Right lobe of liver (tissue), 6 donors: ENCODE results near the gene HCN3. TPM values are rescaled to one million over a fixed set of nuclear protein-coding genes. Genes with fewer than 3 reads are reported as not detected.
A peak's percentile ranks its signal among the peaks of the same experiment; 100 is the strongest.

Source experiments
- ATAC-seq, 4 donors: fragments of 200-7000 bp; cut with Tn5 transposase; one replicate each; pipeline ENCODE4 v1.9.1; 2020; ENCODE audit warnings: mild to moderate bottlenecking in 4 of 4, moderate library complexity in 4 of 4
- DNase-seq, 3 donors: peaks; one replicate each; pipeline ENCODE4 v3.0.0-alpha.2; 2020
- H3K27ac ChIP-seq, 3 donors: fragments of 200-600 bp; one replicate each; pipeline ENCODE4 v1.8.0; 2022
- H3K27me3 ChIP-seq, 2 donors: fragments of 200-600 bp; one replicate each; pipeline ENCODE4 v1.8.0; 2022
- H3K36me3 ChIP-seq, 4 donors: fragments of 200-600 bp; sonication (generic) in 1 of 4; one replicate each; pipeline versions ENCODE4 v1.5.1 to v1.8.0; 2017 to 2022; ENCODE audit warnings: control low read depth in 1 of 4
- H3K4me1 ChIP-seq, 4 donors: fragments of 200-600 bp; sonication (generic) in 1 of 4; one replicate each; pipeline versions ENCODE4 v1.5.1 to v1.8.0; 2017 to 2022; ENCODE audit warnings: control low read depth in 1 of 4
- H3K4me3 ChIP-seq, 3 donors: fragments of 200-600 bp; one replicate each; pipeline ENCODE4 v1.8.0; 2022
- H3K9me3 ChIP-seq, 4 donors: fragments of 200-600 bp; sonication (generic) in 1 of 4; one replicate each; pipeline versions ENCODE4 v1.5.1 to v1.8.0; 2017 to 2022; ENCODE audit warnings: control low read depth in 1 of 4
- POLR2A ChIP-seq: fragments of 450-650 bp; IDR thresholded peaks from one replicate; pipeline ENCODE4 v1.6.1; 2017; ENCODE audit warnings: antibody characterized with exemption, mild to moderate bottlenecking
- WGBS: methylation state at CpG from one replicate; pipeline ENCODE4 v1.1.6; 2018; ENCODE audit warnings: low coverage, low lambda C conversion rate; ENCODE audit not compliant: insufficient coverage; ENCODE audit errors: missing lambda C conversion rate; 5-methylcytosine and 5-hydroxymethylcytosine counted together
- intact Hi-C, 2 donors: fragments of 100-400 bp; cut with DNase I; formaldehyde crosslinking; loops; one replicate each; pipeline versions ENCODE4 v1.11.2 to v1.14.1; 2022
- total RNA-seq, 6 experiments: library from RNA; depleted of rRNA in 2 of 6; stranded (reverse); fragments of >200 nt in 2 of 6; fragmentation: NEBNext Ultra II Directional in 3 of 6; extraction: Animal tissue kit (Norgen Biotek cat#: 25700) in 3 of 6; gene quantifications; one replicate each; pipeline versions ENCODE4 v1.1.0 to v1.2.4, GENCODE V29; 2016 to 2023
- TF ChIP-seq, protein P1 (sequence below), 4 donors: fragments of 200-600 bp in 3 of 4; fragments of 450-650 bp in 1 of 4; IDR thresholded peaks; one replicate each; pipeline versions ENCODE4 v1.5.1 to v1.8.0; 2016 to 2022; ENCODE audit warnings: antibody characterized with exemption in 4 of 4, mild to moderate bottlenecking in 2 of 4
- donor health status: DM: no; HTN: yes; CAD: no.
- donor health status: DM: no; HTN: no; CAD: no.
- donor health status: DM: no; HTN: no; CAD: no.
- donor health status: DM: no; HTN: yes; CAD: no.
- donor health status: DM: no; HTN: yes; CAD: no.

The HCN3 gene
- total RNA-seq, 6 experiments from 2014 or later: 0.56 to 1.6 (median 1.2) TPM

DNA sequence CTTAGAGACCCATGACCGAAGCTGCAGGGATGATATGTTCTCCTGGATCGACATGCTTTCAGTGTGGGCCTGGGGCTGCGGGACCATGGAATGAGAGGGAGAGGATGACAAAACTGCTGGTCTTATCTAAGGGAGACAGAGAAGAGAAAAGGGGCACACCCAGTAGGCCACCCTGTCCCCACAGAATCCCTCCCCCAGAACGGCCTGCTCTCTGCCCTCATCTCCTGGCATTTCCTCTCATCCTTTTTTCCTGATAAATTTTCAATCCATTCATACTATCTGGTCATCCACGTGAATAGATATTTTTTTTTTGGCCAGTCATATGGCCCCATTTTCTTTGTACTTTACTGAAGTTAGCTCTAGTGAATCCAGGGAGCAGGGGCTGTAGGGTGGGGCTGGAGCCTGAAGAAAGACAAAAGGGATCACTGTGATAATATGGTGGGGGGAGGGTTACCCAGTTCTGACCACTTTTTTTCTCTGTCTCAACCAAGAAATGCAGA lies 24.1 kb downstream of the HCN3 start, which contains the start of gene PKLR:
Gene PKLR (minus strand): TSS at position 97 of the 500 bp plus-strand sequence. CDS start 43 bp downstream, at position 54.
- H3K36me3 ChIP-seq: no peaks in the 10 kb centered on the region
- no peak for TF ChIP-seq POLR2A
- TF ChIP-seq, protein P1, sequence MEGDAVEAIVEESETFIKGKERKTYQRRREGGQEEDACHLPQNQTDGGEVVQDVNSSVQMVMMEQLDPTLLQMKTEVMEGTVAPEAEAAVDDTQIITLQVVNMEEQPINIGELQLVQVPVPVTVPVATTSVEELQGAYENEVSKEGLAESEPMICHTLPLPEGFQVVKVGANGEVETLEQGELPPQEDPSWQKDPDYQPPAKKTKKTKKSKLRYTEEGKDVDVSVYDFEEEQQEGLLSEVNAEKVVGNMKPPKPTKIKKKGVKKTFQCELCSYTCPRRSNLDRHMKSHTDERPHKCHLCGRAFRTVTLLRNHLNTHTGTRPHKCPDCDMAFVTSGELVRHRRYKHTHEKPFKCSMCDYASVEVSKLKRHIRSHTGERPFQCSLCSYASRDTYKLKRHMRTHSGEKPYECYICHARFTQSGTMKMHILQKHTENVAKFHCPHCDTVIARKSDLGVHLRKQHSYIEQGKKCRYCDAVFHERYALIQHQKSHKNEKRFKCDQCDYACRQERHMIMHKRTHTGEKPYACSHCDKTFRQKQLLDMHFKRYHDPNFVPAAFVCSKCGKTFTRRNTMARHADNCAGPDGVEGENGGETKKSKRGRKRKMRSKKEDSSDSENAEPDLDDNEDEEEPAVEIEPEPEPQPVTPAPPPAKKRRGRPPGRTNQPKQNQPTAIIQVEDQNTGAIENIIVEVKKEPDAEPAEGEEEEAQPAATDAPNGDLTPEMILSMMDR (IDR thresholded peaks at IDR 0.05): no peak
- H3K4me3 ChIP-seq: peak within 1 kb of the TSS in 2 of 3 donors; percentile 37 to 42
- DNase-seq (no peak), ATAC-seq (no peak)
- intact Hi-C loops: no loop called here
- 38% methylated on average over 4 of the region's 5 CpGs for WGBS
- peaks cover 0 to 21% (median 5%) of the 10 kb centered on the region in 4 donors for H3K4me1 ChIP-seq
- H3K27ac ChIP-seq: peak within 1 kb of the TSS; percentile 44 to 89 (median 79)
- no peaks in the 10 kb centered on the region for H3K27me3 ChIP-seq
- no peaks in the 10 kb centered on the region for H3K9me3 ChIP-seq

GRCh38 chr1:155304558-155305063 lies 27.3 kb downstream of the HCN3 start:
- DNase-seq: no peak
- WGBS: 27% methylated on average over 11 of the region's 11 CpGs
- H3K27me3 ChIP-seq: no peaks in the 10 kb centered on the region
- intact Hi-C loops: no loop called here
- H3K9me3 ChIP-seq: no peaks in the 10 kb centered on the region
- peaks cover 0 to 28% (median 10%) of the 10 kb centered on the region in 4 donors for H3K4me1 ChIP-seq
- TF ChIP-seq, protein P1 (IDR thresholded peaks at IDR 0.05): no peak
- TF ChIP-seq POLR2A: peak; percentile 58
- peak; percentile 1 to 30 (median 8) for ATAC-seq
- H3K4me3 ChIP-seq: peak overlapping the region in 2 of 3 donors; percentile 32 to 40
- H3K27ac ChIP-seq: peak overlapping the region; percentile 38 to 68 (median 66)
- no peaks in the 10 kb centered on the region for H3K36me3 ChIP-seq

GRCh38 chr1:155305881-155306391 lies 28.7 kb downstream of the HCN3 start:
- H3K4me1 ChIP-seq: peaks cover 0 to 32% (median 14%) of the 10 kb centered on the region in 4 donors
- no peaks in the 10 kb centered on the region for H3K9me3 ChIP-seq
- 51% methylated on average over 5 of the region's 7 CpGs for WGBS
- ATAC-seq (no peak), DNase-seq (peak in 1 of 3 donors; percentile 76)
- H3K27me3 ChIP-seq: no peaks in the 10 kb centered on the region
- H3K36me3 ChIP-seq: no peaks in the 10 kb centered on the region
- intact Hi-C loops: no loop called here
- peak overlapping the region in 2 of 3 donors; percentile 26 to 68 for H3K27ac ChIP-seq
- no peak overlapping the region for H3K4me3 ChIP-seq
- TF ChIP-seq, protein P1 (IDR thresholded peaks at IDR 0.05): no peak
- no peak for TF ChIP-seq POLR2A

GRCh38 chr1:155307247-155307740 lies 30.0 kb downstream of the HCN3 start:
- peaks cover 0 to 5% (median 0%) of the 10 kb centered on the region in 4 donors for H3K36me3 ChIP-seq
- DNase-seq (no peak), ATAC-seq (no peak)
- intact Hi-C loops: no loop called here
- H3K27ac ChIP-seq: peak overlapping the region; percentile 73 to 92 (median 83)
- H3K4me1 ChIP-seq: peaks cover 0 to 25% (median 9%) of the 10 kb centered on the region in 4 donors
- 53% methylated on average over 6 of the region's 6 CpGs for WGBS
- no peaks in the 10 kb centered on the region for H3K9me3 ChIP-seq
- TF ChIP-seq POLR2A: no peak
- TF ChIP-seq, protein P1 (IDR thresholded peaks at IDR 0.05): peak; percentile 27 to 40 (median 30)
- no peak overlapping the region for H3K4me3 ChIP-seq
- H3K27me3 ChIP-seq: no peaks in the 10 kb centered on the region
